NB4 (cell line): Measurements from ENCODE around the gene LRP1B.

ENCODE experiments used
- DNase-seq: peaks from one replicate; pipeline ENCODE4 v3.0.0; 2010; ENCODE audit warnings: low read depth
- H3K4me3 ChIP-seq: one replicate; pipeline ENCODE4 v1.5.1; 2011; ENCODE audit warnings: mild to moderate bottlenecking, low read depth, low read length, moderate library complexity
- CTCF ChIP-seq: IDR thresholded peaks from one replicate; pipeline ENCODE4 v1.5.1; 2012; ENCODE audit warnings: low read depth, low read length
- MAX ChIP-seq: IDR thresholded peaks from 2 replicates; pipeline ENCODE4 v1.6.1; 2011; ENCODE audit warnings: low read depth, low read length
- MYC ChIP-seq: IDR thresholded peaks from 2 replicates; pipeline ENCODE4 v1.6.1; 2011; ENCODE audit warnings: low read depth, low read length
- POLR2A ChIP-seq: IDR thresholded peaks from 2 replicates; pipeline ENCODE4 v1.6.1; 2011; ENCODE audit warnings: mild to moderate bottlenecking; ENCODE audit not compliant: insufficient read length; ENCODE audit errors: extremely low read depth

LRP1B gene

GRCh38 chr2:142048581-142048980, 82.2 kb downstream of the LRP1B start:
- TF ChIP-seq POLR2A = no peak
- no peak for TF ChIP-seq MYC
- TF ChIP-seq CTCF = no peak
- no peak for DNase-seq
- H3K4me3 ChIP-seq = no peak overlapping the region

- no peak overlapping the region for H3K4me3 ChIP-seq
- no peak for DNase-seq
- TF ChIP-seq MAX (no peak), POLR2A (no peak), MYC (no peak), CTCF (no peak)
Observed at GRCh38 chr2:142045641-142046040, 85.2 kb downstream of the LRP1B start.

- DNase-seq = no peak
- TF ChIP-seq CTCF (no peak), POLR2A (no peak), MAX (no peak), MYC (no peak)
Observed at GRCh38 chr2:142044197-142044596, 86.6 kb downstream of the LRP1B start.

GRCh38 chr2:142042536-142043199, 88.1 kb downstream of the LRP1B start:
- no peak overlapping the region for H3K4me3 ChIP-seq
- no peak for TF ChIP-seq CTCF
- no peak for TF ChIP-seq MAX
- no peak for TF ChIP-seq POLR2A
- TF ChIP-seq MYC = no peak
- no peak for DNase-seq

More at GRCh38 chr2:142044197-142044596, 86.6 kb downstream of the LRP1B start:
- no peak overlapping the region for H3K4me3 ChIP-seq

GRCh38 chr2:142041996-142042395, 88.8 kb downstream of the LRP1B start:
- TF ChIP-seq MYC (no peak), CTCF (no peak), POLR2A (no peak), MAX (no peak)
- no peak for DNase-seq
- H3K4me3 ChIP-seq = no peak overlapping the region
